Fibroblast of pulmonary artery (primary cell): ENCODE measurements around the gene DCHS1.

Source experiments
- DNase-seq: peaks from one replicate; pipeline ENCODE4 v3.0.0-alpha.2; 2010; ENCODE audit warnings: low read depth
- H3K4me3 ChIP-seq: replicated peaks from 2 replicates; pipeline ENCODE4 v1.5.1; 2011; ENCODE audit warnings: low read depth, mild to moderate bottlenecking, control low read depth, low read length, moderate library complexity
- CTCF ChIP-seq: IDR thresholded peaks from 2 replicates; pipeline ENCODE4 v1.5.1; 2011; ENCODE audit warnings: mild to moderate bottlenecking, control low read depth, low read length, inconsistent platforms; ENCODE audit errors: missing control alignments

The DCHS1 gene

DNA sequence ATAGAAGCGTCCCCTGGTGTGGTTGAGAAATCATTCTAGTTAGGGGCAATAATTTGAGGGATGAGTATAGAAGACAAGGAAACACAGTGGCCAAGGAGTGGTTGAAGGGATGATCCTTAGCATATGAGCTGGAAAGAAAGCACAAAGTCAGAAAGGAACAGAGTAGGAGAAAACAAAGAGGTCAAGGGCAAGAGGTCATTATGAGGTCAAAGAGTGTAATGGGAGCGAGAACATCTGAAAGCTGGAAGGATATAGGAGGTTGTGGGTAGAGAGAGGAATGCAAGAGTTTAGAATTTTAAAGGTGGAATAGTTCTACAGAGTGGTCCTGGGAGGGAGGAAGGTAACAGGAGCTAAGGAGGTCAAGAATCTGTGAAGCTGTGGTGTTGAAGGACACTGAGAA, 2.0 kb downstream of the DCHS1 start:
- no peak for TF ChIP-seq CTCF
- H3K4me3 ChIP-seq: no peak overlapping the region
- no peak for DNase-seq

- H3K4me3 ChIP-seq: no peak overlapping the region
- DNase-seq: no peak
- TF ChIP-seq CTCF: no peak
Observed at GRCh38 chr11:6653097-6653496, 2.5 kb downstream of the DCHS1 start.

- no peak for DNase-seq
- no peak overlapping the region for H3K4me3 ChIP-seq
- TF ChIP-seq CTCF: no peak
Observed at GRCh38 chr11:6652182-6652581, 3.4 kb downstream of the DCHS1 start.

DNA sequence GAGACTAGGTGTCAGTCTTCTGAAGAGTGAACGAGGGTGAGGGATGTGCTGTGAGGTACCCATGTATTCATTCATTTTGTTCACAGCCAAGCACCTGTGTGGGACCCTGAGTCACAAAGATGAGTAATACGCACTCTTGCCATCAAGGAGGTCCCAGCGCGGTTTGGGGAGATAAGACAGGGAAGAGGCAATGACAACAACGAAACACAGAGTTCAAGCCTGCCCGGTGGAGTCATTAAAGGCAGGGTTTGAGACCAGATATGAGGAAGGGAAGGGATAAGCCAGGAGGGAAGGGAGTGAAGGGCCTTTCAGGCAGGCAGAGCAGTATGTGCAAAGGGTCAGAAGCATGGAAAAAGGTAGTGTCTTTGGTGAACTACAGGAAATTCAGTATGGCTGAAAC, 4.6 kb downstream of the DCHS1 start:
- DNase-seq: no peak
- no peak for TF ChIP-seq CTCF
- no peak overlapping the region for H3K4me3 ChIP-seq

DNA sequence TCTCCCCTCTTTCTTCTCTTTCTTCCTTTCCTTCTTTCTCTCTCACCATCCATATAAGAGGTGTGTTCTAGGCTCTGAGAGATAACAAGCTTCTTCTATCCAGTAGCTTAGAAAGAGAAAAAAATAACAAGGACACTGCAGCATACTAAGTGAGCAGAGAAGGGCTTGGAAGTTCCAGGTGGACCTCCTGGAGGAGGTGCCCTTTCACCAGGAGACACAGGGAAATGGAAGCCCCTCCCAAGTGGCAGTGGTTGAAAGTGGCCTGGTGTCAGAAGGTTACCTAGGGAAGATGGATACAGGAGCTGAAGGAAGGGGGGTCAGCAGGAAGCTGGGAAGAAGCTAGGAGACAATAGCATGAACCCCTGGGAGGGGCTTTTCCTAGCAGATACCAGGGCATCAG, 5.5 kb downstream of the DCHS1 start:
- H3K4me3 ChIP-seq: no peak overlapping the region
- no peak for DNase-seq
- no peak for TF ChIP-seq CTCF

- TF ChIP-seq CTCF: no peak
Observed at GRCh38 chr11:6648501-6648900, 7.1 kb downstream of the DCHS1 start.

DNA sequence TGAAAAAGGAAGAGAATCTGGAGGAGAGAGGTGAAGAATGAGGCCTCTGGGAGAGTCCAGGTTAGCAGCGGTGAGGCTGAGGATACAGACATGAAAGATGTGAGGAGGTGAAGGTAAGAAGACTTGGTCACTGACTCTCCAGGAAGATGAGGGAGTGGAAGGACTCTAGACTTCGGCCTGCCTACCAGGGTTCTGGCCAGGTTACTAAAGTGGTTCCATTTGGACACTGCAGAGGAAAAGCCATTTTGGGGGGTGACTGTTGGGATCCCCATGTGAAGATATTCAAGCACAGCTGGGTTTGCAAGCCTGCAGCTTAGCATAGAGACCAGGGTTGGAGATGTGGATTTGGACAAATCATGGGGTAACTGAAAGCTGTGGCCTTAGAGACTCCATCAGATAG, 7.8 kb downstream of the DCHS1 start:
- no peak for TF ChIP-seq CTCF
- DNase-seq: no peak
- H3K4me3 ChIP-seq: no peak overlapping the region

More at GRCh38 chr11:6648501-6648900, 7.1 kb downstream of the DCHS1 start:
- H3K4me3 ChIP-seq: no peak overlapping the region
- no peak for DNase-seq
